DMS114 treated with DMSO at 0.1 percent for 48 hours (cell line): ENCODE measurements around the gene TEF.

Experiments used
- DNase-seq: peaks from one replicate; lab custom pipeline; 2025; ENCODE audit not compliant: unreplicated experiment; lab: John Stamatoyannopoulos, UW

The TEF gene

DNA sequence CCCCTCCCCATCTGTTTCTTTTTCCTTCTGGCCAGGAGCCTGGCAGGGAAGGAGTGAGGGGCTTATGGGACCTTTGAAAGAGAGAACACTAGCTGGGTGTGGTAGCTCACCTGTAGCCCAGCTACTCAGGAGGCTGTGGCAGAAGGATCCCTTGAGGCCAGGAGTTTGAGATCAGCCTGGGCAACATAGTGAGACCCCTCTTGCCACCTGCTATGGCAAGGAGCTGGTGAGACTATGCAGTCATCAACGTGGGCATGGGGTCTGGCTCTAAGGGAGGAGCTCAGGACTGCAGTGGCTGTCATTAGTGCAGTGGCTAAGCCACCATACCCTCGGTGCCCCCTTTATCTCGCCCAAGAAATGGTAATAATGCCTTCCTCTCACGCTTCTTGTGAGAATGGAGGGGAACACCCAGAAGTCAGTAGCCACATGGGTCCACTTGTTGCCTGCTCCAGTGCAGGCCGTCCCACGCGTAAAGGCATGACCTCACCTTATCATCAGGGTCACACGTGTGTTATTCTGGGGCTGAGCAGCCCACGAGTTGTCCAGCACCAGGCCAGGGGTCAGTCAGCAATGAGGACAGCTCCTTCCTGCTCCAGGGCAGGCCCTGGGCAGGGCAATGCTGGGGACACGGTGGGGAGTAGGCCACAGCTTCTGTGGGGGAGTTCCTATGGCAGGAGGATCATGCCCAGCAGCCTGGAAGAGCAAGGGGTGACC, 27.7 kb upstream of the TEF start:
- DNase-seq: no peak

DNA sequence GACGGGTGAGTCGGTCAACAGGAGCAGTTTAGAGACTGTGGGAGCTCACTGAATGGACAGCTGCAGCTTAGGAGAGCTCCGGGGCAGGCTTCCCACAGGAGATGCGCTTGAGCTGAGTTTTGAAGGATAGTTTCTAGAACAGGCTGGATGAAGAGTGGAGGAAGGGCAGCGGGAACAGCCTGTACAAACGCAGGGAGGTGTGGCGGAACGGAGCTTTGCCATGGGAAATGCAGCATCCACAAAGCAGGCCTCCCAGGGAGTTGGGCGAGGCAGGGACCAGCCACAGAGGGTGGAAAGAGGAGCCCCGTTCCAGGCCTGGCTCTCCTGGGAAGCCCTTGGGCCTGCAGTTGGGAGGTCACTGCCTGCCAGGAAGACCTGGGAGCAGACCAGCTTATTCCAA, 26.8 kb upstream of the TEF start:
- no peak for DNase-seq

DNA sequence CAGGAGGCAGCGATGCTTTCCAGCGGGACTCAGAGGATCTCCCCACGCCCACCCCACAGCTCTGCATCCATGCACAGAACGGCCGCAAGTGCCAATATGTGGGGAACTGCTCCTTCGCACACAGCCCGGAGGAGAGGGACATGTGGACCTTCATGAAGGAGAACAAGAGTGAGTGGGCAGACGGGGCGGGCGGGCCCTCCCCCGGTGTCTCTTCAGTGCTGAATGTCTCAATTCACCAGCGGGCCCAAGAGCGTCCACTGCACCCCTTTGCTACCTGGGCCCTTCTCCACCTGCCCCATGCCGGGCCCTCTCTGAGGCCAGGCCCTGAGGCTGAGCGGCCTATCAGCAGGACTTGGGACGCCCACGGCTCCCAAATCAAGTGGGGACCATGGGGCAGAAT, 25.8 kb upstream of the TEF start:
- DNase-seq: no peak

DNA sequence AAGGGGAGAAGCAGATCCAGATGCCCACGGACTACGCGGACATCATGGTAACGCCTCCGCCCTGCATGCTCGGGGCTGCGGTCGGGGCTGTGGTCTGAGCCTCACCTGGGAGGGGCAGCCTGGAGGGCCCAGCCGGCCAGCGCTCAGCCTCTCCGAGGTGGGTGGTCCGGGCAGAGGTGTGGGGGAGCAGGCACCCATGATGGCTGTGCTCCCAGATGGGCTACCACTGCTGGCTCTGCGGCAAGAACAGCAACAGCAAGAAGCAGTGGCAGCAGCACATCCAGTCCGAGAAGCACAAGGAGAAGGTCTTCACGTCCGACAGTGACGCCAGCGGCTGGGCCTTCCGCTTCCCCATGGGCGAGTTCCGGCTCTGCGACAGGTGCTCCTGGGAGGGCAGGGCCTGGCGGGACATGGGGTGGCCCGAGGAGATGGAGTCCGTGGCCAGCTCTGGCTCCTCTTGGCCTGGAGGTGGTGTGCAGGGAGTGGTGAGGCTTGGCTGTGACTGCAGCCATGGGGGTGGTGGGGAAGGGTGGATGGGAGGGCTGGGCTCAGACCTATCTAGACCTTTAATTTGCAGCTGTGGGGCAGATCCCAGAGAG, 25.2 kb upstream of the TEF start:
- DNase-seq: no peak

DNA sequence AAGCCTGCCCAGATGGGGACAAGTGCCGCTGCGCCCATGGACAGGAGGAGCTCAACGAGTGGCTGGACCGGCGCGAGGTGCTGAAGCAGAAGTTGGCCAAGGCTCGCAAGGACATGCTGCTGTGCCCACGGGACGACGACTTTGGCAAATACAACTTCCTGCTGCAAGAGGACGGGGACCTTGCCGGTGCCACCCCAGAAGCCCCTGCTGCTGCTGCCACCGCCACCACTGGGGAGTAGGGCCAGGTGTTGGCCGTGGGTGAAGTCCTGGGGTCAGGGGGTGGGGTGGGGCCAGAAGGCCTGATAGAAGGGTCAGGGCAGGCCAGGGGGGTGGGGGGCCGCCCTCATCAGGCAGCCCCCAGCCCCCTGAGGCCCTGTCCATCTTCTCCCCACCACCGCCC, 24.6 kb upstream of the TEF start:
- no peak for DNase-seq

DNA sequence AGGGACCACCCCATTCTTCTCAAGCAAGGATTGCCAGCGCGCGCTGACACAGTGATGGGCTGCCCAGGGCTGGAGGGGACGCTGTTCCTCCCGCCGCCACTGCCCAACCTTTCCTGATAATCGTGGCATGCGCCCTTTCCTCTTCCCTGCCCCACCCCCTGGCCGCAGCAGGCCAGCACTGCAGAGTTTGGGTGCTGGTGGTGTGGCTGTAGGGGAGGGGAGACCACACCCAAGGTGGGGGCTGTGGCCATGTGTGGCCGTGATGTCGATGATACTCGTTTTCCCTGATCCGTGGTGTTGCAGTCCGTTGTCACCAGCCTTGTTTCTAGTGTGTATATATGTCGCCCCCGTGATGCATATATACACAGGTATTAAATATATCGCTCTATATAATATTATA, 22.8 kb upstream of the TEF start:
- no peak for DNase-seq

DNA sequence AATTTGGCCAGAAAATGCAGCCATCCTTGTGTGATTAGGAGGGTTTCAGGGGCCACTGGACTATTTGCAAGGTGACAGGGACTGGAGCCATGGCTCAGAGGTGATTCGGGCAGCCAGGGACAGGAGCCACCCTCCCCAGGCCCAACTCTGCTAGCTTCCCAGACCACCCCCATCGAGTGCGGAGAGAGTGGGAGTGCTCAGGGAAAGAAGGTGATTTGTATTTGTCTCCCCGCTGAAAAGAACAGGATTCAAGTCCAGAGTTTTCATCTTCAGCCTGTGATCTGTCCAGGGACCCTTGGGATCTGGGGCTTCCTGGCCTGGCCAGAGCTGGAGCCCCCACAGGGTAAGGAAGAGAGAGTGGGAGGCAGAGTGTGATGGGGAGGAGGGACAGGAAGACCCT, 22.4 kb upstream of the TEF start:
- no peak for DNase-seq

DNA sequence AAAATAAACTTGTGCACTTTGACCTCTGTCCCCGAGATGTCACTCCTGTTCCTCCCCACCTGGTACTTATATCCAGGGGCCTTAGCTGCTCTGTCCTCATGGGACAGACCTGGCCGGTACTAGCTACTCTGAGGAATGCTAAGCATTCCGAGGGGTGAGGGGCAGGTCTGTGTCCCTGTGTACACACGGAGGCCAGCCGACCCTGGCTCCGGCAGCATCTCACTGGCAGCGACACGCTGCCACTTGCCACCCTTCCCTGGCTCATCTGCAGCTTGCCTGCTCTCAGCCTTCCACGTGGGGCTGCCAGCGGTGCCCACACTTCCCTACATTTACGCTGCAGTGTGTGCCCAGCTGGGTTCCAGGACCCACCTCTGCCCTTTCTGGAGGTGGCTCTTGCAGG, 21.6 kb upstream of the TEF start:
- DNase-seq: no peak

DNA sequence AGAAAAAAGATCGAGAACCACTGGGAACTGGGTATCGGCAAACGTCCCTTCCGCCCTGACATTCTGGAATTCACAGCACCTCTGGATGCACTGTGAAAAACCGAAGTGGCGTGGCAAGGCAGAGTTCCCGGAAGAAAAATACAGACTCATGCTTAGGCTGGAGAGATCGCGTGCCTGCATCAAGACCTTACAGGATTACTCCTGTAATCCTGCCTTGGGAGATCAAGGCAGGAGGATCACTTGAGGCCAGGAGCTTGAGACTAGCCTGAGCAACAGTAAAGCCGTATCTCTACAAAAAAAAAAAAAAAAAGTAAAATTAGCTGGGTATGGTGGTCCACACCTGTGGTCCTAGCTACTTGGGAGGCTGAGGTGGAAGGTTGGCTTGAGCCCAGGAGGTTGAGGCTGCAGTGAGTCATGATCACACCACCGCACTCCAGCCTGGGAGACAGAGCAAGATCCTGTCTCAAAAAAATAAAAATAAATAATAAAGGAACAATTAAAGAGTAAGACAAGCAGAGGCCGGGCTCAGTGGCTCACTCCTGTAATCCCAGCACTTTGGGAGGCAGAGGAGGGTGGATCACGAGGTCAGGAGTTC, 19.9 kb upstream of the TEF start:
- no peak for DNase-seq

DNA sequence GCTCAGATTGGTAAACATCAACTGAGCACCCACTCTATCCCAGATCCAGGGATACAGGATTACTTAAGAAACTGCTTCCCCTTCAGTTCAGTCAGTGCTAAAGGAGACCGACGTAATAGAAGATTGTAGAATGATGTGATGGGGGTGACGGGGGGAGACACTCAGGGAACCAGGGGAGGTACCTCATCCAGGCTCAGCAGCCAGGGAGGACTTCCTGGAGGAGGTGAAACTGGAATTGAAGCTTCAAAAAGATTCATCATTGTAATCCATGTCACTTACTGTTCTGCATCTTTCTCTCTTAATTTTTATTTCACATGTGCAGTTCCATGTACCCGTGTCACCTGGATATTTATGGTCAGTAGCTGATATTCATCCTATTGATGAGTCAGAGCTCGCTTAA, 19.1 kb upstream of the TEF start:
- no peak for DNase-seq

DNA sequence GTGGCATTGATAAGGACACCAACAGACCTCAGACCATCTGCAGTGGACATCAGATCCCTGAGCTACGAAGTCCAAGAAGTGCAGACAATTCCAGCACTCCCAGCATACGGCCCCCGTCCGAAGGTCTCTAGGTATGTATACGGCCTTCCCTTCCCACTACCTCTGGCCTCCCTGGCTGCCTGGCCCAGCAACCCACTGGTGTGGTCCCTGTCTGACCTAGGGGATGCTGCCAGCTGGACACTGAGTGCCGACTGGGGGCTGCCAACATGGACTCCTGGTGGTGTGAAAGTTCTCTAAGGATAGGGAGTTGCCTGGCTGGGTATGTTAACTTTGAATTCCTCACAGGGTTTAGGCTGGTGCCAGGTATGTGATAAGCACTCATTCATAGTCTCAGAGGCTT, 17.5 kb upstream of the TEF start:
- DNase-seq: no peak

DNA sequence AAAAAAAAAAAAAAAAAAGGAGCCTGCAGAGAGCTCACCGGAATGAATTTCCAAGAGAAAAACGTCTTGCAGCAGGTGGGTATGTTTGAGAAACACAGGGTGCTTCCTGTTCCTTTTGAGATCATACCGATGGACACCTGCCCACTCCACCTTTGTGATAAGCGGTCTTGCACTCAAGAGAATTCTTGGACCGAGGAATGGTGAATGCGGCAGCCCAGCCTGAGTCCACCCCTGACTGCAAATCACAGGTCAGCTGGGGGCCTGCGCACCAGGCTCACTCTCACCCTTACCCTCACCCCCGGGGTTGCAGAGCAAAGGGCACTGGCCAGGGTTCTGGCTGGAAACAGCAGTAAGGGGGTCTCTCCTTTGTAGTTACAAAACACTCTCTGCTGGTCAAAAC, 16.8 kb upstream of the TEF start:
- no peak for DNase-seq

DNA sequence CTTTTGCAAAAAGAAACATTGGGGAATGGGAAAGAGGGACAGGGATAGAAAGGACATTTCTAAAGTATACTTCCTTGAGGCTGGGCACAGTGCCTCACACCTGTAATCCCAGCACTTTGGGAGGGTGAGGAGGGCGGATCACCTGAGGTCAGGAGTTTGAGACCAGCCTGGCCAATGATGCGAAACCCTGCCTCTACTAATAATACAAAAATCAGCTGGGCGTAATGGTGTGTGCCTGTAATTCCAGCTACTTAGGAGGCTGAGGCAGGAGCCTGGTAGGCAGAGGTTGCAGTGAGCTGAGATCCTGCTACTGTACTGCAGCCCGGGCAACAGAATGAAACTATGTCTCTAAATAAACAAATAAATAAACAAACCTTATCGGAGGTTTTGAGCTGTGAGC, 16.3 kb upstream of the TEF start:
- no peak for DNase-seq

DNA sequence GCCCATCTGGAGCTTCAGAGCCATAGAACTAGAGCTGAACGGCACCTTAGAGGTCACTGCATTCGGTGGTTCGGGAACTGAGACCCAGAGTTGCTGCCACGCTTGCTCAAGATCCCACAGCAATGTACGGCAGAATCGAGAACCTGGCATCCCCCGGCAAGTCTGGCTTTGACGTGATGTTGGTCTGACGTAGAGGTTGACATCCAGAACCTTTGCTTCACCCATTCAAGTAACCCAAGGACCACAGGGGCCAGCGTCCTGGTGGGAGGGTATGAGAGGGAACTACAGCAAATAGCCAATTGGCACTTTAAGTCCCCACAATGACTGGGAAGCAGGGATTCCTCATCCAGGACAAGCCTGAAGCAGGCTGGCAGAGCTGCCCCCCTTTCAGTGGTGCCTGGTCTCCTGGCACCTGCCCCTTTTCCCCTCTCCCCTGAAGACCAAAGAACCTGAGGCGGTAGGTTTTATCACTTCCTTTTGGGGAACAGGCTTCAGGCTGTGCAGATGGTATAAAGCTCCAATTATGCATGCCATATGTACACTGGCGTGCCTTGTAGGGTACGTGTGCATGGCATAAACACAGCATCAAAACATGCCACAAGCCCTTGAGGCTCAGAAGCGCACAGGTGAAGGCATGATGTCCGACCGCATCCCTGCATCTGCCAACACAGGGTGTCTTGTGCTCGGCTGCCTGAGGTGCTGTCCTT, 15.3 kb upstream of the TEF start:
- no peak for DNase-seq

DNA sequence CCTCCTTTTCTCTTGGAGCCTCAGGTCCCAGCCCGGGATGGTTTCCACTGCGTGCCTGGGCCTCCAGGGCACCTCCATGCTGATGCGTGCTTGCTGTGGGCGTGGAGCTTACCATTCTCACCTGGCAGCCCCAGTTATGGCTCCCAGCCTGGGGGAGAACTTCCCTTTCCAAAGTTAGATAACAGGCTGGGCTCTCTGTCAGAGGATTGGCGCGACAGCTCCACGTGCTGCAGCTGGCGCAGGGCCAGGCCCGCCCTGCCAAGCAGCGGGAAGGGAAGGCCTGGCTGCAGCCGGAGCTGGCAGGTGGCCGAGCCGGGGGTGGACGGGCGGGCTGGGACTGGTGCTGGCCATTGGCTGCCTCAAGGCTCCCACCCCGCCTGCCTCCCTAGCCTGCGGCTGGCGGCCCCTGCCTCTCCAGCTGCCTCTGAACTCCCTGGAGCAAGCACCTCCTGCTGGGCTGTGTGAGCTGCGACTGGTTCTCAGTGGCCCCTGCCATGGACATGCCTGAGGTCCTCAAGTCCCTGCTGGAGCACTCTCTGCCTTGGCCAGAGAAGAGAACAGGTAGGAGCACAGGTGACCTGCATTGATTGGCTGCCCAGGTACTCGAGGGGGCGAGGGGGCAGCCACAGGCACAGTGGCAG, 14.6 kb upstream of the TEF start:
- DNase-seq: no peak

DNA sequence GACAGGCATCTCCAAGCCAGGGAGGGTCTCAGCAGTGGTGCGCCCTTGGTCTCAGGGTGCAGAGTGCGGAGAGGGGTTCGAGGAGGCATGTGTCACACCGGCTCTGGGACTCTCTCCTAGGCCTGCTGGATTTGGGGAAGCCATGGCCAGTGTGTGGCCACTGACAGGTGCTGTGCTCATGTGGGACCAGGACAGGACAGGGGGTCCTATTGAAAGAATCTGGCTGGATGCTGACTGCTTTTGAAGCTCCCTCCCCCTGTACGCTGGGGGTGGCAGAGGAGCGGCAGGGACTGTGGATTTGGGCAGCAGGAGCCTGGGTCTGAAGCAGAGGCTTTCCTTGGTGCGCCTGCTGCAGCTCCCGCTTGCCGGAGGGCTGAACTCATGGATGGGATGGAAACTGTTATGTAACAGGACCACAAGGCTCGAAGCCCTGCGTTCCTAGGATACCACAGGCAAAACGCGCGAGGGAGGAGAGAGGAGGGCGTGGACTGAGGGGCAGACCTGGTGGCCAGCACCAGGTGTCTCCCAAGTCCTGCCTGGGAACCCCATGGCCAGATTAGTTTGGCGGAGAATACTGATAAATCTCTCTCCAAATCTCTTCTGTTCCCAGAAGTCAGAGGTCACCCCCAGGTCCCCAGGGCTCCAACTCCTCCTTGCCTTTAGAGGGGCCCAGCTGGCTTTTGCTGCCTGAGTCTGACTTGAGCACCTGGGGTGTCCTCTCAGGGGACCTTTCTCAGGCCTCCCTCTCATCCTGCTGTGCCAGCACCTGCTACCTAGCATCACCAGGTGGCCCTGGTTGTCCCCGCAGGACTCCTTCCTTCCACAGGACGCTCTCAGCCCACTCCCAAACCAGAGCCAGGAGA, 13.8 kb upstream of the TEF start:
- DNase-seq: no peak

DNA sequence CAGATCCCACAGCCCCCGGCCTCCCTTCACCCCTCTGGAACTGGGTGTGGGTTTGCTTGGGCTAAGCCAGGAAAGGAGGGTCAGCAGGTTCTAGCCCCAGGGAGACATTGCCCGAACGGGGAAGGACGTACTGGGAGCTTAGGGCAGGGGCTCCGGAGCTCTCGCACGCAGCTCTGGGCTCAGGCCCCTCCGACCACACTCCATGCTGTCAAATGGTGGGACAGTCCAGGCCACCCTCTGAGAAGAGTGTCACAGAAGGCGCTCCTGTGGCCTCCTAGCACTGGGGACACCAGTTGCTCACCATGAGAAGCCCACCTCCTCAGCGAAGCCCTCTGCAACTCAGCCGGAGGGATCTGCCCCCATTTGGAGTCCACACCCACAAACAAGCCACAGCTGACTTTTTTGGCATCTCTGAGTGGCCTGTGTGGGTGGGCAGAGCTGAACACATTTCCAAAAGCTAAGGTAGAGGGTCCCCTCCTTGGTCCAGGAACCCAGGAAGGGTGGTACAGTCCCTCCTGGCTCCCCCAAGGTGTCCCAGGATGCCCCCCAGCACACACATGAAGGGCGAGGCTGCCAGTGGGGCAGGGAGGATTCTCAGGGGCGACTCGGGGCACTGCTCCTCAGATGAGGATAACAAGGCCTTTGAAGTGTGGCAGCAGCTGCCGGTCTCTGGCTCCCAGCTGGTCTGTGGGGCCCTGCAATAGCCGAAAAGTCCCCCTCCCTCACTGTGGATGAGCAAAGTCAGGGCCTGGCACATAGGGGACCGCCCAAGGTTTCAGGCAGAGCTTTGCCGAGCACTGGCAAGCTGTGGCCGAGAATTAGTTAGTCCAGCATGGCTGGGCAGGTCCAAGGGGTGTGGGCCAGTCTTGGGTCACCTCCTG, 13.0 kb upstream of the TEF start:
- no peak for DNase-seq

DNA sequence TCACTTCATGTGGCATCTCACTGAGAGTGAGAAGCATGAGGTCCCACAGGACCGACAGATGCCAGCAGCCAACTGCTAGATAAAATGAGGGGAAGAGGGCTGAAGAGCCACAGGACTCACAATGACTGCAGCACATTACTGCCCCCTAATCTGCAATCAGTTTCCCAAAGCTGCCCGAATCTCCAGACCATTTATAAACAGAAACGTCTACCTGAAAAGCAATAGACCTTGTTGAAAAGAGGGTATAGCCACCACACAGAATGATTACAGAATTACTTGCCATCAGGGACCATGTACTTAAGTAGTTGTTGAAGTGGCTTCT, 12.4 kb upstream of the TEF start:
- no peak for DNase-seq

DNA sequence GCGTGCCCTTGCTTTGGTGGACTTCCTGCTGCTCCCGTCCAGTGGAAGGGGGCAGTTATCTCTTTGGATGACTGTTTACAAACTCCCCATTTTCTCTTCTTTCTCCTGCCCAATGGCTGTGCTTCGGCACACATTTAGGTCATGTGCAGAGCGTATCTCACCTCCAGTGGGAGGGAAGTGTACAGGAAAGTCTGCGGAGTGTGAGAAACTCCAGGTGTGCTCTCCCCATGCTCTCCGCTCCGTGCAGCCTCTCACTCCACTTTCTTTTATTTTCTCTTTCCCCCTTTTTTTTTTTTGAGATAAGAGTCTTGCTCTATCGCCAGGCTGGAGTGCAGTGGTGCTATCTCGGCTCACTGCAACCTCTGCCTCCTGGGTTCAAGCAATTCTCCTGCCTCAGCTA, 11.9 kb upstream of the TEF start:
- DNase-seq: no peak

DNA sequence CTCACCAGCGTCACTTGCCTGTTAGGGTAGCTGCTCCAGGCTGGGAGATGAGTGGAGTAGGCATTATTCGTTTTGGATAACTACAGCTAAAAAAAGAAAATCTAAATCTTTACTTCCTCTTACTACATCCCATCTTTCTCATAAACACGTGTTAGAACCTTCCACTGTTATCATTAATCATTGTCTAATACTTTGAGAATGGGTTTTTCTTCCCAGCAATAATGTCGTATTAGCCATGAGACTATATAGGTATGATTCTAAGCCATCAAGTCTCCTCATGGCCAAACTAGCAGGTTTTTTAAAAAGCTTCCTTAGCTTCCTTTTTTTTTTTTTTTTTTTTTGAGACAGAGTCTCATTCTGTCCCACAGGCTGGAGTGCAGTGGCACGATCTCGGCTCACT, 3.9 kb upstream of the TEF start:
- no peak for DNase-seq
